GM19238 (cell line): Measurements from ENCODE around the gene COCH.

Source experiments
- DNase-seq: peaks from one replicate; pipeline ENCODE4 v3.0.0; 2011; ENCODE audit warnings: low spot score; ENCODE audit not compliant: insufficient read length

Gene COCH

GRCh38 chr14:30874120-30874998, at the start of gene COCH:
Gene COCH (plus strand): TSS chr14:30874559. CDS start chr14:30874939, 380 bp downstream.
- peak; percentile 71 for DNase-seq

- DNase-seq = no peak
These were observed 48.3 kb upstream of the COCH start for GRCh38 chr14:30826070-30826469.

GRCh38 chr14:30829853-30830252, 44.5 kb upstream of the COCH start:
- no peak for DNase-seq

GRCh38 chr14:30834353-30834752, 40.0 kb upstream of the COCH start:
- no peak for DNase-seq

- no peak for DNase-seq
These were observed 36.0 kb upstream of the COCH start for GRCh38 chr14:30838351-30838750.

GRCh38 chr14:30840086-30840779, 34.1 kb upstream of the COCH start:
- no peak for DNase-seq

GRCh38 chr14:30842431-30842830, 31.9 kb upstream of the COCH start:
- no peak for DNase-seq

- no peak for DNase-seq
These were observed 25.7 kb upstream of the COCH start for GRCh38 chr14:30848449-30849240.

- DNase-seq = no peak
These were observed 25.0 kb upstream of the COCH start for GRCh38 chr14:30849354-30849753.

GRCh38 chr14:30849983-30850382, 24.4 kb upstream of the COCH start:
- DNase-seq = no peak

GRCh38 chr14:30853946-30854345, 20.4 kb upstream of the COCH start:
- no peak for DNase-seq

GRCh38 chr14:30854492-30854891, 19.9 kb upstream of the COCH start:
- no peak for DNase-seq

GRCh38 chr14:30855345-30856037, 18.9 kb upstream of the COCH start:
- DNase-seq = no peak

- no peak for DNase-seq
These were observed 13.2 kb upstream of the COCH start for GRCh38 chr14:30861200-30861599.

- no peak for DNase-seq
These were observed 9.4 kb upstream of the COCH start for GRCh38 chr14:30864934-30865333.

GRCh38 chr14:30868736-30869135, 5.6 kb upstream of the COCH start:
- DNase-seq = no peak

GRCh38 chr14:30869551-30870155, 4.7 kb upstream of the COCH start:
- no peak for DNase-seq

- no peak for DNase-seq
These were observed 1.8 kb upstream of the COCH start for GRCh38 chr14:30872602-30873001.

GRCh38 chr14:30873308-30874119, 845 bp upstream of the COCH start:
- no peak for DNase-seq
